Panc1 (cell line): ENCODE measurements around the gene DCTN2. TPM values are rescaled to one million over a fixed set of nuclear protein-coding genes. Genes with fewer than 3 reads are reported as not detected.

Experiments used
- ATAC-seq: fragments of 200-7000 bp; cut with Tn5 transposase; 2 replicates; pipeline ENCODE4 v1.9.1; 2020; ENCODE audit warnings: mild to moderate bottlenecking, moderate library complexity
- BruUV-seq: library from RNA; stranded (reverse); fragments of 400-500 nt; replicated peaks from 2 replicates; lab custom pipeline; 2021; lab: Mats Ljungman, UMichigan
- CTCF ChIA-PET: fragments of 300-600 bp; sonication (Branson Sonifier 250); formaldehyde crosslinking; loops from one replicate; lab custom pipeline; 2022; ENCODE audit warnings: antibody characterized with exemption; lab: Charles Lee
- POLR2A ChIA-PET: fragments of 300-600 bp; sonication (Branson Sonifier 250); formaldehyde crosslinking; loops from one replicate; lab custom pipeline; 2022; ENCODE audit warnings: antibody characterized with exemption; lab: Charles Lee
- DNase-seq: peaks from one replicate; pipeline ENCODE4 v3.0.0-alpha.2; 2010; ENCODE audit warnings: low read depth, low spot score
- H3K27ac ChIP-seq: 2 replicates; pipeline ENCODE4 v1.5.1; 2011; ENCODE audit warnings: mild to moderate bottlenecking, low read length, inconsistent platforms
- H3K27me3 ChIP-seq: fragments of 200-500 bp; sonication (Bioruptor generic); 2 replicates; pipeline ENCODE4 v1.6.0; 2014; ENCODE audit warnings: low read length, inconsistent platforms; ENCODE audit not compliant: control insufficient read depth, insufficient read depth
- H3K36me3 ChIP-seq: fragments of 200-500 bp; sonication (Bioruptor generic); 2 replicates; pipeline ENCODE4 v1.5.1; 2014; ENCODE audit warnings: inconsistent platforms, mild to moderate bottlenecking, low read length, moderate library complexity; ENCODE audit not compliant: control insufficient read depth, insufficient read depth
- H3K4me1 ChIP-seq: 2 replicates; pipeline ENCODE4 v1.5.1; 2011; ENCODE audit warnings: inconsistent platforms, mild to moderate bottlenecking, low read length, moderate library complexity; ENCODE audit not compliant: control insufficient read depth, insufficient read depth
- H3K4me3 ChIP-seq, 2 experiments: 2 replicates each; pipeline ENCODE4 v1.5.1; 2011 to 2012; ENCODE audit warnings: low read depth in 2 of 2, low read length in 2 of 2, mild to moderate bottlenecking in 2 of 2, inconsistent platforms in 1 of 2, moderate library complexity in 1 of 2
- H3K9me3 ChIP-seq: fragments of 200-500 bp; sonication (Bioruptor generic); 2 replicates; pipeline ENCODE4 v1.5.1; 2014; ENCODE audit warnings: low read depth, mild to moderate bottlenecking, inconsistent platforms, low read length, moderate library complexity; ENCODE audit not compliant: control insufficient read depth, insufficient read depth
- POLR2AphosphoS5 ChIP-seq: IDR thresholded peaks from 2 replicates; pipeline ENCODE4 v1.6.1; 2012; ENCODE audit warnings: mild to moderate bottlenecking, low read depth, low read length, moderate library complexity
- SIN3A ChIP-seq: IDR thresholded peaks from 2 replicates; pipeline ENCODE4 v1.6.1; 2012; ENCODE audit warnings: low read depth, mild to moderate bottlenecking, low read length, moderate library complexity, borderline replicate concordance; ENCODE audit not compliant: insufficient read depth
- TCF7L2 ChIP-seq: IDR thresholded peaks from 2 replicates; pipeline ENCODE4 v1.6.1; 2011; ENCODE audit warnings: mild to moderate bottlenecking, low read depth, low read length, inconsistent platforms
- in situ Hi-C: cut with HindIII; loops from 2 replicates; pipeline ENCODE4 v1.10.0; 2016; ENCODE audit warnings: low sequenced_read_pairs, low pct_unique_long_range_greater_than_20kb
- intact Hi-C: fragments of 100-400 bp; cut with micrococcal nuclease; formaldehyde crosslinking; loops from one replicate; pipeline ENCODE4 v1.10.0; 2022; ENCODE audit not compliant: unreplicated experiment
- total RNA-seq: library from RNA; stranded (reverse); gene quantifications from one replicate; pipeline ENCODE4 v1.2.1, GENCODE V29; 2021; ENCODE audit not compliant: unreplicated experiment
- TF ChIP-seq, protein P1 (sequence below): fragments of 450-650 bp; IDR thresholded peaks from 2 replicates; pipeline ENCODE4 v1.5.1; 2017; ENCODE audit warnings: mild to moderate bottlenecking
- TF ChIP-seq, protein P2 (sequence below), 2 experiments: IDR thresholded peaks; 2 replicates each; pipeline ENCODE4 v1.6.1; 2011 to 2012; ENCODE audit warnings: low read depth in 2 of 2, control low read depth in 1 of 2, low read length in 1 of 2, mild to moderate bottlenecking in 1 of 2, moderate library complexity in 1 of 2; ENCODE audit not compliant: insufficient read depth in 1 of 2

Gene DCTN2
- total RNA-seq, 1 experiment from 2014 or later = 97.6 TPM

DNA sequence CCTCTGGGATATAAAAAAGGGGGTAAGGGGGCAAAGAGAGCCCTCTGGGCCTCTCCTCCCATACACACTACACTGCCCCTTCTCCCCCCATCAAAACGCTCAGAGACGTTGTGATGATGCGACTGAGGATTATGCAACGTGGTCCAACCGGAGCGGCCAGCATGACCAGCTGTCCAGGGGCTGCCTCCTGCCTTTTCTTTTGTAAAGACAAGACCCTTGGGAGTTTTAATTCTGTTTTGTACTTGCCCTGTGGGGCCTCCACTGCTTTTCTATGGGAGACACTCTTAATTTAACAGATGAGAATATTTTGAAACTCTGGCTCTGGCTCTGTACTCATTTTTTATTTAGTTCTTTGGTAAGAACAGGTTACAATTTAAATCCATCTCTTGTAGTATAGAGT, 17.2 kb downstream of the DCTN2 start:
- ChIA-PET CTCF (no interaction called here), POLR2A (no interaction called here)
- intact Hi-C loops = no loop called here
- H3K36me3 ChIP-seq = peaks cover 11% of the 10 kb centered on the region
- BruUV-seq = TSS peak; percentile 62
- TF ChIP-seq SIN3A = no peak
- TF ChIP-seq, protein P1, sequence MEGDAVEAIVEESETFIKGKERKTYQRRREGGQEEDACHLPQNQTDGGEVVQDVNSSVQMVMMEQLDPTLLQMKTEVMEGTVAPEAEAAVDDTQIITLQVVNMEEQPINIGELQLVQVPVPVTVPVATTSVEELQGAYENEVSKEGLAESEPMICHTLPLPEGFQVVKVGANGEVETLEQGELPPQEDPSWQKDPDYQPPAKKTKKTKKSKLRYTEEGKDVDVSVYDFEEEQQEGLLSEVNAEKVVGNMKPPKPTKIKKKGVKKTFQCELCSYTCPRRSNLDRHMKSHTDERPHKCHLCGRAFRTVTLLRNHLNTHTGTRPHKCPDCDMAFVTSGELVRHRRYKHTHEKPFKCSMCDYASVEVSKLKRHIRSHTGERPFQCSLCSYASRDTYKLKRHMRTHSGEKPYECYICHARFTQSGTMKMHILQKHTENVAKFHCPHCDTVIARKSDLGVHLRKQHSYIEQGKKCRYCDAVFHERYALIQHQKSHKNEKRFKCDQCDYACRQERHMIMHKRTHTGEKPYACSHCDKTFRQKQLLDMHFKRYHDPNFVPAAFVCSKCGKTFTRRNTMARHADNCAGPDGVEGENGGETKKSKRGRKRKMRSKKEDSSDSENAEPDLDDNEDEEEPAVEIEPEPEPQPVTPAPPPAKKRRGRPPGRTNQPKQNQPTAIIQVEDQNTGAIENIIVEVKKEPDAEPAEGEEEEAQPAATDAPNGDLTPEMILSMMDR = no peak
- no peak for TF ChIP-seq TCF7L2
- TF ChIP-seq, protein P2, sequence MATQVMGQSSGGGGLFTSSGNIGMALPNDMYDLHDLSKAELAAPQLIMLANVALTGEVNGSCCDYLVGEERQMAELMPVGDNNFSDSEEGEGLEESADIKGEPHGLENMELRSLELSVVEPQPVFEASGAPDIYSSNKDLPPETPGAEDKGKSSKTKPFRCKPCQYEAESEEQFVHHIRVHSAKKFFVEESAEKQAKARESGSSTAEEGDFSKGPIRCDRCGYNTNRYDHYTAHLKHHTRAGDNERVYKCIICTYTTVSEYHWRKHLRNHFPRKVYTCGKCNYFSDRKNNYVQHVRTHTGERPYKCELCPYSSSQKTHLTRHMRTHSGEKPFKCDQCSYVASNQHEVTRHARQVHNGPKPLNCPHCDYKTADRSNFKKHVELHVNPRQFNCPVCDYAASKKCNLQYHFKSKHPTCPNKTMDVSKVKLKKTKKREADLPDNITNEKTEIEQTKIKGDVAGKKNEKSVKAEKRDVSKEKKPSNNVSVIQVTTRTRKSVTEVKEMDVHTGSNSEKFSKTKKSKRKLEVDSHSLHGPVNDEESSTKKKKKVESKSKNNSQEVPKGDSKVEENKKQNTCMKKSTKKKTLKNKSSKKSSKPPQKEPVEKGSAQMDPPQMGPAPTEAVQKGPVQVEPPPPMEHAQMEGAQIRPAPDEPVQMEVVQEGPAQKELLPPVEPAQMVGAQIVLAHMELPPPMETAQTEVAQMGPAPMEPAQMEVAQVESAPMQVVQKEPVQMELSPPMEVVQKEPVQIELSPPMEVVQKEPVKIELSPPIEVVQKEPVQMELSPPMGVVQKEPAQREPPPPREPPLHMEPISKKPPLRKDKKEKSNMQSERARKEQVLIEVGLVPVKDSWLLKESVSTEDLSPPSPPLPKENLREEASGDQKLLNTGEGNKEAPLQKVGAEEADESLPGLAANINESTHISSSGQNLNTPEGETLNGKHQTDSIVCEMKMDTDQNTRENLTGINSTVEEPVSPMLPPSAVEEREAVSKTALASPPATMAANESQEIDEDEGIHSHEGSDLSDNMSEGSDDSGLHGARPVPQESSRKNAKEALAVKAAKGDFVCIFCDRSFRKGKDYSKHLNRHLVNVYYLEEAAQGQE (IDR thresholded peaks at IDR 0.05; ENCODE audit: insufficient read depth in 1 of 2, low read depth in 2 of 2, low read length in 1 of 2) = no peak
- no peak for TF ChIP-seq POLR2AphosphoS5
- no peaks in the 10 kb centered on the region for H3K27me3 ChIP-seq
- ATAC-seq (no peak), DNase-seq (no peak)
- peaks cover 7% of the 10 kb centered on the region; the same call in 1 of the 2 replicates for H3K4me1 ChIP-seq
- H3K9me3 ChIP-seq = no peaks in the 10 kb centered on the region
- in situ Hi-C loops = no loop called here
- H3K27ac ChIP-seq = no peak overlapping the region; the same call in 1 of the 2 replicates
- no peak overlapping the region for H3K4me3 ChIP-seq

DNA sequence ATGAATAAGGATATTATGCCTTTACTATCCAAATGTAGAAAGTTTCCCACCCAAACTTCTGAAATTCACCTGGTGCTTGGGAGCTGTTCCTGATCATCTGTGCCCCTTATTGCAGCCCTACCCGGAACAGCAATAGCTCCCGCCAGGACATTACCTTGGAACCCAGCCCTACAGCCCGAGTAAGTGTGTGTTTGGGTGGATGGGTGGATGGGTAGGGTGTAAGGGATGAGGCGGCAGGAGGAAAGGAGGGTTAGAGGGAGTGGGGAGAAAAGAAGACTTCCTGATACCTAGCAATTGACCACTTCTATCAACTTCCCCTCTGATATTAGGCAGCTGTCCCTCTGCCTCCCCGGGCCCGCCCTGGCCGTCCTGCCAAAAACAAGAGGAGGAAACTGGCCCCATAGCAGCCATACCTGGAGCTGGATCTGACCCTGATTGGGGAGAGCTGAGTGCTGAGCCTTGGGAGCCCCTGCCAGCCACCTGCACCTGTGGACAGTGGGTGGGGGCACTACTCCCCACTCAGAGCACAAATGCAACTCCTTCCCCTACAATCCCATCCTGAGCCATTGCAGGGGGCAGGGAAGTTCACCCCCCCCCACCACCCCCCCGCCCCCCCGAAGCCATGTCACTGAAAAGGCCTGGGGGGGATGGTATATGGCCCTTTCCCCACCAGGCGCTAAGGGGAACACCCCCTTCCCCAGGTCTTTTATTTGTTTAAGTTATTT, 18.0 kb downstream of the DCTN2 start:
- Histone ChIP-seq H3K9me3 (no peaks in the 10 kb centered on the region), H3K27ac (no peak overlapping the region; the same call in 1 of the 2 replicates), H3K36me3 (peaks cover 11% of the 10 kb centered on the region), H3K27me3 (no peaks in the 10 kb centered on the region), H3K4me3 (no peak overlapping the region), H3K4me1 (peaks cover 15% of the 10 kb centered on the region)
- ChIA-PET CTCF (no interaction called here), POLR2A (no interaction called here)
- no TSS peak for BruUV-seq
- DNase-seq = no peak
- intact Hi-C loops = no loop called here
- TF ChIP-seq SIN3A (no peak), POLR2AphosphoS5 (no peak), TCF7L2 (no peak)
- TF ChIP-seq, protein P2 (IDR thresholded peaks at IDR 0.05; ENCODE audit: insufficient read depth in 1 of 2, low read depth in 2 of 2, low read length in 1 of 2) = no peak
- TF ChIP-seq, protein P1 = no peak
- ATAC-seq = no peak; the same call in 1 of the 2 replicates
- in situ Hi-C loops = no loop called here
